GM21737 (cell line): Measurements from ENCODE around the gene TLCD5.
A peak's percentile ranks its signal among the peaks of the same experiment; 100 is the strongest.

Experiments used
- ATAC-seq: cut with Tn5 transposase; IDR thresholded peaks from one replicate; pipeline ENCODE4 v1.9.1; 2021; ENCODE audit warnings: mild to moderate bottlenecking, moderate library complexity; ENCODE audit not compliant: unreplicated experiment

Gene TLCD5

DNA sequence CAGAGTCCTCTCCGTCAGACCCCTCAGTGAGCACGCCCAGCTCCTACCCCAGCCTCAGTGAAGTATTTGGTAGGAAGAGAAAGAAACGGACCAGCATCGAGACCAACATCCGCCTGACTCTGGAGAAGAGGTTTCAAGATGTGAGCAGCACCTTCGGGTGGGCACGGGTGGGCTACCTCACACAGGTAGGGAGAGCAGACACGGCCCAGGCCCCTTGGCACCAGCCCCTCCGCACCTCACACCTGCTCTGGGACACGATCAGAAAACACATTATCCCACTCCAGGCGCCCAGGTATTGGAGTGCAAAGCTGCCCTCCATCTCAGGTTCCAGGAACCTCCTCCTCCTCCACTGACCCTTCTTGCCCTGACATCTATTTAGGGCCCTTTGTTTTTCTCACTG lies 17.6 kb upstream of the TLCD5 start:
- no peak for ATAC-seq

DNA sequence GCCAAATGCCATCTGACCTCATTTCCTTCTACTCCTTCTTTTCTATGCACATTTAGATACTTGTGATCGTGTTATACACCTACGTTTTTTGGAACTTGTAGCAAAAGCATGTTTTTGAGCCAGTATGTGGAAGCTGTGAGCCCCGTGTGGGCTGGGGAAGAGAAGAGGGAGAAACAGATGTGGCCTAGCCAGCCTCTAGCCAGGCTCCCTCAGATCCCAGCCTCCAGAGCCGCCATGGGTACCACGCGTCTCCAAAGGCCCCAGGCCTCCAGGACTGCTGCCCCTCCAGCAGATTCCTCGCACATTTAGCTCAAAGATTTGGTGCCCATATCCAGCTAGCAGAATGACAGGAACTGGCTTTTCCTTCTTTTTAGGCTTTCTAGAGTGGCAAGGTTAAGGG lies 17.0 kb upstream of the TLCD5 start:
- ATAC-seq: no peak

DNA sequence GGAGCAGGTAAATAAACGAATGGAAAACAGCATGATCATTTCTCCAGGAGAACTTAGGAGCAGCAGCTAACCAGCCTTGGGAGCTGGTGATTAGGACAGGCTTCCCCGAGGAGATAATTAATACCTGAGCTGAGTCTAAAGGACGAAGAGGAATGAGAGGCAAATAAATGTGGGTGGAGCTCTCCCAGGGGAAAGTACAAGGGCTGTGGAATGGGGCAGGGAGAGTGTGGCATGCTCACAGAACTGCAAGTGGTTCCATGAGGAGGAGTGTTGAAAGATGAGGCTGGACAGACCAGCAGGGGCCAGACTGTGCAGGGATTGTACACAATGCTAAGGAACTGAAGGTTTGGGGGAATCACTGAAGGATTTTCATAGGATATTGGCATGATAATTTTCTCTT lies 14.2 kb upstream of the TLCD5 start:
- no peak for ATAC-seq

- no peak for ATAC-seq
Measured at GRCh38 chr11:120314861-120315260, 10.2 kb upstream of the TLCD5 start.

- ATAC-seq: no peak
Measured at GRCh38 chr11:120316880-120317688, 8.0 kb upstream of the TLCD5 start.

DNA sequence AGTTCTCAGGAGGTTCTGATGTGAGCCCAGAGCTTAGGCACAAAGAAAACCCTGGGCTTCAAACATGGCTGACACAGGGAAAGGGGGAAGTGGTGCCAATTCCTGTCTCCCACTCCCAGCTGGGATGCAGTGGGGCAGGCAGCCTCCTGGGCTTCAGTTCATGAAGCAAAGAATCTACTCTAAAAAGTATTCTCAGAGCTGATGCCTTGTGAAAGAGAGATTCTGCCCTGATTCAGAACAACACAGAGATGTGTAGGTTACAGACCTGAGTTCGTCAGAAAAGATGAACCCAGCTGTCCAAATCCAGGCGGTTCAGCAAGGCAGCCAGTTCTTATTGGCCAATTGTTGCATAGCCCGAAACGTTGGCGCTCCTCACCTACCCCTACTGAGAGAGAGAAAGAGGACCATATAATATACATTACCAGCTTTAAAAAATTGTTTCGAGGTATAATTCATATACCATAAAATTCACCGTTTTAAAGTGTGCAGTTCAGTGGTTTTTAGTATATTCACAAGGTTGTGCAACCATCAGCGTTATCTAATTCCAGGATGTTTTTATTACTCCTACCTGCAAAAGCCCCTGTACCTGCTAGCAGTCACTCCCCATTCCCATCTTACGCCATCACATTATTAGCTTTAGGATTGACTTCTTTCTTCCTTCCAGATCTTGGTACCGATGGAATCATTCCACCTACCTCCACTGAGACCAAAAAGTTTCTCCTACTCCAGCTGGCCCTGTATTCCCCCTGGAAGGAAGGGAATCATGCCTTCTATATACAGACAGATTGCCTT lies 7.2 kb upstream of the TLCD5 start:
- ATAC-seq: no peak

DNA sequence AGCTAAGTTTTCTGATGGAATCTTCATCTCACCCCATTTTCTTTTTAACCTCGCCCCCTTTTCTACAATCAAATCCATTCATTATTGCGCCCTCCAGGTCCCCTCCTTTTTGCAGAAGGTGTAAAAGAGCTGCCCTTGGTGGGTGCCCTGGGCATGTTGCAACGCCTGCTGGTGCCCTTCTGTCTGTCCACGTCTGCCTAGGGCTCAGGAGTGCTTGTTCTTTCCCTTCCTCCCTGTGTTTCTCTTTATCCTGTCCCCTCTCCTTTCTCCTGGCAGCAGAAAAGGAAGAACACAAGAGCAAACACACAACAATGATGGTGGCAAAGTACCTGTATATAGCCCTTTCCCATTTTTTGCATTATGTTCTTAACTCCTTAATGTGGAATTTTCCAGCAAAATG lies 6.2 kb upstream of the TLCD5 start:
- ATAC-seq: no peak

DNA sequence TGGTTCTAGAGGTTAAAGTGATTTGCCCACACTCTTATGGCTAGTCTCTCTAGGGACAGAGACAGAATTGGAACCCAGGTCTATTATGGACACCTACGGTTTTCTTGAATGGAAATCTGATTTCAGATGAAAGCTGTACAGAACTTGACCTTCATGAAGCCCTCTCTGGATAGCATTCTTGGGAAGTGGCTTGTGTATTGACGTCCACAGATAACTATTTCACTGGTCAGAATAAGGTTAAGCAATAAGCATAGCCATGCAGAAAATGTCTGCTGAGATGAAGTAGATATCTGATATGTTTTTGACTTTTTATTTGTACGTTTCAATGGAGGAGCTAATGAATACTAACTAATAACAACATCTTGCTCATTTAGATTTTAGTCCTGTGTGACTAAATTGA lies 1.1 kb downstream of the TLCD5 start:
- ATAC-seq: no peak

GRCh38 chr11:120326845-120327281 lies 1.8 kb downstream of the TLCD5 start:
- no peak for ATAC-seq

DNA sequence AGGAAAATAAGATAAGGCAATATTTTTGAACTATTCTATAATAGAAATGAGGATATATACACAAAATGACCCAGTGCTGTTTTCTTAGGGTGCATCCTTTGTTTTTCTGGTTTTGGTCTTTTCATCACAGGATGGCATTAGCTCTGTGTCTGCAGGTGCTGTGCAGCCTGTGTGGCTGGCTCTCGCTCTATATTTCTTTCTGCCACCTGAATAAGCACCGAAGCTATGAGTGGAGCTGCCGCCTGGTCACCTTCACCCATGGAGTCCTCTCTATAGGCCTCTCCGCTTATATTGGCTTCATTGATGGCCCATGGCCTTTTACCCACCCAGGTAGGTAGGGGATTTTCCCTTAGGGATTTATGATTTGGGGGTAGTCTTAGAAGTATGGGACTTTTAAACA lies 2.2 kb downstream of the TLCD5 start:
- no peak for ATAC-seq

- ATAC-seq: no peak
Measured at GRCh38 chr11:120329556-120329955, 4.5 kb downstream of the TLCD5 start.

GRCh38 chr11:120330045-120330444 lies 4.9 kb downstream of the TLCD5 start:
- no peak for ATAC-seq

- ATAC-seq: no peak
Measured at GRCh38 chr11:120331301-120331996, 6.3 kb downstream of the TLCD5 start.

DNA sequence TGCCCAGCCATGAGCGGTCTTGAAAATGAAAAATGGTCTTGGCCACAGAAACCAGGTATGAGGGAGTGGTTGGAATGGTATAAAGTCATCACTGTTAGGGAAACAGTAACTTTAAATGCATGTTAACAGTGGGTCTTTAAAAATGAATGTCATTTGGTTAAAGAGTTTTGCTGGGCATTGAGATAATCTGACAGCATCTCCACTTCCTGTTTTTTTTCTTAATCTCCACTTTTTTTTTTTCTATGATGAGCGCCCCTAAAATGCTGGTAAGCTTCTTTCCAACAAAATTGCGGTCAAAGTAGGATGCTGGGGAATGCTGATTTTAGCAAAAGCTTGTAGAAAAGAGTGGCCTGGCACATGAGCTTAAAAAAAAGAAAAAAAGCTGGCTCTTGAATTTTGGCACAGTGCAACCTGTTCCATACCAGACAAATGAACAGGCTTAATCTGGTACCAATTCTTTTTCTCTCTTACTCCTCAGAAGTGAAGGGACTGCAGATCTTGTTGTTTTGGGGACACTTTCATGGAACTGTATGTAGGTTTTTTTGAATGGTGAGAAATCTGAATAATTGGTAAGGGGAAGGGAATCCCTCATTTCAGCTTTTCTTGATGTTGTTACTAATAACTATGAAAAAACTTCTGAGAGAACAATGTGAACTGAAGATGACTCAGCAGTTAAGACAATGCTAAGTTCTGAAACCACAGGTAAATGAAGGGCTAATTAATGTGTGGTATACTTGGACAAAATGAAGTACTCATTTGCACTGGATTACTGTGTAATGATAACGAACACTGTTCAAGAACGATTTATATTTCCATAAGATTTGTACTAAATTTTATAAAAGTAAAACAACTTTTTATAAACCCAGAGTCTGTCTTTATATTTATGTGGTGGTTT lies 8.0 kb downstream of the TLCD5 start:
- no peak for ATAC-seq

DNA sequence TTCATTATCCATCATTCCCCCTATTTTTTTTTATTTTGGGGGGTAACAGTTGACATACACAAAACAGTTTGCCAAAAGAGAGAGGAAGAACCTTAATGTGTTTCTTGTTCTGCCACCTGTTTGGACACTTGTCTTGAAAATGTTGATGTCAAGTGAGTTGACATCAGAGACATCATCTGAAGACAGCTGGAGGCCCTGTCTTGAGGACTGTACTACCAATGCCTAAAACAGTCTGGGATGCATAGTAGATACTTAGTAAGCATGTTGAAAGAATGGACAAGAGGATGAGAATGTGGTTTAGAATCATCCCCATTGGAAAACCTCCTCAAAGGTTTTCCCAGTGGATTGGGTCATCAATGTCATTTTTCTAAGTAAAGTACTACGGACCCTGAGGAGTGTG lies 8.7 kb downstream of the TLCD5 start:
- ATAC-seq: no peak

- ATAC-seq: no peak
Measured at GRCh38 chr11:120334332-120334731, 9.2 kb downstream of the TLCD5 start.

DNA sequence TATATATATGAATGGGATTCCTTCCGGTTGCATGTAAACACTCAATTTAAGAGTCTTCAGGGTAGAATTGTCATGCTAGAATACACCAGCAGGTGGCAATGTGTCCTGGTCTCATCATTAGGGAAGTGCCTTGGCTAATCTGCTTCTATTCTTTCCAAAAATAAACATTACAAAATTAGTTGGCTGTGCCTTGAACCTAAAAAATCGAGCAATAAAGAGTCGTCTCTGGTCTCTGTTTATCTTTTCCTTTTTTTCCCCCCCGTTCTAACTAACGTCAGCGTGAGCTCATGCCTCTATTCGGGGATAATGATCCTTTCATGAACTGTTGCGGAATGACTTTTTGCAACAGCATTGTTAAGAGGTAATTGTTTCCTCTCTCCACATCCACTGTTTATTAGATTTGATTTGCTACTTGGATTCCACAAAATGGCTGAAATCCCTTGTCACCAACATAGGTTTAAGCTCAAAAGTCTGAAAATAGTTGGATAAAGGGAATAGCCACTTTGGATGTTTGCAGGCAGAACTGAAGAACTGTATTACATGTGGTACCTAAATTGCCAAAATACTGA lies 9.9 kb downstream of the TLCD5 start:
- no peak for ATAC-seq

DNA sequence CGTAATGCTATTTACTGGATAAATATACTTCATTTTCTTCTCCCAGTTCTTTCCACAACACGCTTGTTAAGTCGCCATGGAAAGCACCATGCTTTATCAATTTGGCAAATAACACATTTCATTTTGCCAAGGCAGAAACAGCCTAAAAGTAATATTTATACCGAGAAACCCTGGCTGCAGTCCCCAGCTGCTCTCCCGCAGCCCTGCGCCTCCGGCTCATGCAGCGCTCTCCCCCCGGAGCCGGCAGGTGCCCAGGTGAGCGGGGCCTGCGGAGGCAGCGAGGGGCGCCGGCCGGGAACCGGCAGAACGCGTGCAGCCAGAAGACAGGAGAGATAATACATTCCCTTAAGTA lies 10.4 kb downstream of the TLCD5 start:
- ATAC-seq: peak; percentile 23

DNA sequence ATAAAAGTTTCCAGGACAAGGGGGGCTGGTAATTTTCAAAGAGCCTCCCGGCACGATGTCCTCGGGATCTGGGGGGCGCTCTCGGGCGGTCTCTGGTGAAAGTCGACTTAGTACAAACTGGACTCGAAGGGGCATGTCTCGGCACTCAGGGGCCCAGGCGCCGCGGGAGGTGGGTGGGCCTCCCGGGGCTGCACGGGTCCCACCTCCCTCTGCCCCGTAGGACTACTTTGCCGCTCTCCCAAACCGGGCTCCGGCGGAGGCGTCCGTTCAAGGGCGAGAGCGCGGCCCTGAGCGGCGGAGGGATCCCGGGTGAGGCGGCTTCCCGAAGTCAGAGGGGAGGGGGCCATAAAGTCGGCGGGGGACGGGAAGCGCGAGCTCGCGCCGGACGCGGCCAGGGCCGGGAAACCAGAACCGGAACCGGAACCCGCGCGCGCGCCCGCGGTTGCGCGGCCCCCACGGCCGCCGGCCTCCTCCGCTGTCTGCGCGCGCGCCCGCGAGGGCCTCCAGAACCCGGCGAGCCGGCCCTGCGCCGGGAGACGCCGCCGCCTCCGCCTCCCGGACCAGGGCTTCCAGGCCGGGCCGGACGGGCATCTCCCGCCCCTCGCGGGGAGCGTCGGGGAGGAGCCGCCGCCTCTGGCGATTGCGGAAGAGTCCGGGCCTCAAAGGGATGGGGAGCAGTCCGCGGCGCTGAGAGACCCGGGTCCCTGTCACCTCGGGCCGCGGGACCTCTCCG lies 11.0 kb downstream of the TLCD5 start, which contains the start of gene ARHGEF12:
TSS of gene ARHGEF12 (plus strand) at position 506 of the 733 bp plus-strand sequence. CDS start 831 bp downstream, outside the sequence.
- peak; percentile 50 for ATAC-seq
